Neural cell (in vitro differentiated cells): ENCODE data around the gene DMTF1.

Source experiments
- EP300 ChIP-seq: fragments of 450-650 bp; conservative IDR thresholded peaks from 2 replicates; pipeline ENCODE4 v1.6.1; 2014; ENCODE audit warnings: antibody characterized with exemption, mild to moderate bottlenecking, moderate library complexity; ENCODE audit not compliant: poor library complexity, severe bottlenecking
- EZH2 ChIP-seq: fragments of 200-600, 300-800 bp; shearing (Covaris generic), sonication (generic); IDR thresholded peaks from 2 replicates; pipeline ENCODE4 v1.6.1; 2014; ENCODE audit warnings: antibody characterized with exemption, low read length, borderline replicate concordance, mild to moderate bottlenecking; ENCODE audit not compliant: insufficient read depth, poor library complexity, severe bottlenecking
- POLR2AphosphoS5 ChIP-seq: IDR thresholded peaks from 2 replicates; pipeline ENCODE4 v1.6.1; 2012
- RAD21 ChIP-seq: fragments of 450-650 bp; conservative IDR thresholded peaks from 2 replicates; pipeline ENCODE4 v1.6.1; 2014; ENCODE audit warnings: antibody characterized with exemption, mild to moderate bottlenecking, moderate library complexity
- SMC3 ChIP-seq: fragments of 450-650 bp; conservative IDR thresholded peaks from 2 replicates; pipeline ENCODE4 v1.6.1; 2014; ENCODE audit warnings: antibody characterized with exemption, mild to moderate bottlenecking, moderate library complexity; ENCODE audit not compliant: poor library complexity
- TAF1 ChIP-seq: IDR thresholded peaks from 2 replicates; pipeline ENCODE4 v1.6.1; 2012; ENCODE audit warnings: low read depth
- TF ChIP-seq, protein P1 (sequence below): fragments of 450-650 bp; IDR thresholded peaks from 2 replicates; pipeline ENCODE4 v1.5.1; 2014; ENCODE audit warnings: antibody characterized with exemption, mild to moderate bottlenecking, moderate library complexity; ENCODE audit not compliant: poor library complexity, severe bottlenecking
- TF ChIP-seq, protein P2 (sequence below): IDR thresholded peaks from 2 replicates; pipeline ENCODE4 v1.6.1; 2012; ENCODE audit warnings: borderline replicate concordance

DNA sequence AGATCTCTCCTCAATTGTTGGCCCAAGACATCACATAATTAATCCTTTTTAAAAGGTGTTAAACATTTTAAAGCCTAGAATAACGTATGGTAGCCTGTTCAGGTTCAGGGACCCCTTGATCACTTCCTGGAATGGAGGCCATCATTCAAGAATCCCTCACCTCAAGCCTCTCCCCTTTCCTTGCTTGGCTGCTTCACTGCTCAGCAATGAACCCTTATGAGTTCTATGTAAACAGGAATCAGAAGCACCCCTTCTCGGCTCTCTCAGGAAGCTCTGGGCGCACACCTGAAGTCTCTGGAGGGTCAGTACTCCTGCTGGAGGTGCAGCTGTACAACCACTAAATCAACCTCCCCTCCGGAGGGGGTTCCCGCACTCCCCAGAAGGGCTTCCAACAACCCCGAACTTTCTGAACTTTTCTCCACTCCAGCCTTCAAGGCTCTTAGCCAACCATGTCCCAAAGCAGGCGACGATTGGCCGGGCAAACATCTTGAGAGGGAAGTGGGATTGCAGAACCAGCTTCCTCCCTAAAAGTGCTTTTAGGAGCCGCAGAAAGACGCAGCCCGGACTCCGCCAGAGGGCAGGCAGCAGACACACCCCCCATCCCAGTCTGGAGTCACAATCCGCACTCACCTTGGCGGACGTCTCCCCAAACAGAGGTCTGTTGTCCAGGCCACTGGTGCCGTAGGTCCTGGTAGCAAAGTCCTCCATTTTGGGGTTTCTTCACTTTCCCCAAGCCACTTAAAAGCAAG is 66.7 kb downstream of the DMTF1 start:
- TF ChIP-seq RAD21 (no peak), EP300 (no peak), EZH2 (no peak), POLR2AphosphoS5 (no peak), TAF1 (no peak), SMC3 (no peak)
- TF ChIP-seq, protein P1, sequence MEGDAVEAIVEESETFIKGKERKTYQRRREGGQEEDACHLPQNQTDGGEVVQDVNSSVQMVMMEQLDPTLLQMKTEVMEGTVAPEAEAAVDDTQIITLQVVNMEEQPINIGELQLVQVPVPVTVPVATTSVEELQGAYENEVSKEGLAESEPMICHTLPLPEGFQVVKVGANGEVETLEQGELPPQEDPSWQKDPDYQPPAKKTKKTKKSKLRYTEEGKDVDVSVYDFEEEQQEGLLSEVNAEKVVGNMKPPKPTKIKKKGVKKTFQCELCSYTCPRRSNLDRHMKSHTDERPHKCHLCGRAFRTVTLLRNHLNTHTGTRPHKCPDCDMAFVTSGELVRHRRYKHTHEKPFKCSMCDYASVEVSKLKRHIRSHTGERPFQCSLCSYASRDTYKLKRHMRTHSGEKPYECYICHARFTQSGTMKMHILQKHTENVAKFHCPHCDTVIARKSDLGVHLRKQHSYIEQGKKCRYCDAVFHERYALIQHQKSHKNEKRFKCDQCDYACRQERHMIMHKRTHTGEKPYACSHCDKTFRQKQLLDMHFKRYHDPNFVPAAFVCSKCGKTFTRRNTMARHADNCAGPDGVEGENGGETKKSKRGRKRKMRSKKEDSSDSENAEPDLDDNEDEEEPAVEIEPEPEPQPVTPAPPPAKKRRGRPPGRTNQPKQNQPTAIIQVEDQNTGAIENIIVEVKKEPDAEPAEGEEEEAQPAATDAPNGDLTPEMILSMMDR: no peak
- TF ChIP-seq, protein P2, sequence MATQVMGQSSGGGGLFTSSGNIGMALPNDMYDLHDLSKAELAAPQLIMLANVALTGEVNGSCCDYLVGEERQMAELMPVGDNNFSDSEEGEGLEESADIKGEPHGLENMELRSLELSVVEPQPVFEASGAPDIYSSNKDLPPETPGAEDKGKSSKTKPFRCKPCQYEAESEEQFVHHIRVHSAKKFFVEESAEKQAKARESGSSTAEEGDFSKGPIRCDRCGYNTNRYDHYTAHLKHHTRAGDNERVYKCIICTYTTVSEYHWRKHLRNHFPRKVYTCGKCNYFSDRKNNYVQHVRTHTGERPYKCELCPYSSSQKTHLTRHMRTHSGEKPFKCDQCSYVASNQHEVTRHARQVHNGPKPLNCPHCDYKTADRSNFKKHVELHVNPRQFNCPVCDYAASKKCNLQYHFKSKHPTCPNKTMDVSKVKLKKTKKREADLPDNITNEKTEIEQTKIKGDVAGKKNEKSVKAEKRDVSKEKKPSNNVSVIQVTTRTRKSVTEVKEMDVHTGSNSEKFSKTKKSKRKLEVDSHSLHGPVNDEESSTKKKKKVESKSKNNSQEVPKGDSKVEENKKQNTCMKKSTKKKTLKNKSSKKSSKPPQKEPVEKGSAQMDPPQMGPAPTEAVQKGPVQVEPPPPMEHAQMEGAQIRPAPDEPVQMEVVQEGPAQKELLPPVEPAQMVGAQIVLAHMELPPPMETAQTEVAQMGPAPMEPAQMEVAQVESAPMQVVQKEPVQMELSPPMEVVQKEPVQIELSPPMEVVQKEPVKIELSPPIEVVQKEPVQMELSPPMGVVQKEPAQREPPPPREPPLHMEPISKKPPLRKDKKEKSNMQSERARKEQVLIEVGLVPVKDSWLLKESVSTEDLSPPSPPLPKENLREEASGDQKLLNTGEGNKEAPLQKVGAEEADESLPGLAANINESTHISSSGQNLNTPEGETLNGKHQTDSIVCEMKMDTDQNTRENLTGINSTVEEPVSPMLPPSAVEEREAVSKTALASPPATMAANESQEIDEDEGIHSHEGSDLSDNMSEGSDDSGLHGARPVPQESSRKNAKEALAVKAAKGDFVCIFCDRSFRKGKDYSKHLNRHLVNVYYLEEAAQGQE: no peak
